ENCODE data around the gene IFRD1.

IFRD1 gene

DNA sequence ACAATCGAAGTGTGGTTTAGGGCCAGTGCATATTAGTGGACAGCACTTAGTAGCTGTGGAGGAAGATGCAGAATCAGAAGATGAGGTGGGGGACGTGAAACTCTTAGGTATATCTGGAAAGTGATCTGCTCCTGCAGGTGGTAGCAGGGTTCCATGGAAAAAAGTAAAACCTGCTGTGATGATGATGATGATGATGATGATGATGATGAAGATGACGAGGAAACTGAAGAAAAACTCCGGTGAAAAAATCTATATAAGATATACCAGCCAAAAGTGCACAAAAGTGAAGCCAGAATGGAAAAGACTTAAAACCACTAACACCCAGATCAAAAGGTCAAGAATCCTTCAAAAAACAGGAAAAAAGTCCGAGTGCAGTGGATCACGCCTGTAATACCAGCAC, 70.5 kb downstream of the IFRD1 start:
- DNase-seq = no peak

DNA sequence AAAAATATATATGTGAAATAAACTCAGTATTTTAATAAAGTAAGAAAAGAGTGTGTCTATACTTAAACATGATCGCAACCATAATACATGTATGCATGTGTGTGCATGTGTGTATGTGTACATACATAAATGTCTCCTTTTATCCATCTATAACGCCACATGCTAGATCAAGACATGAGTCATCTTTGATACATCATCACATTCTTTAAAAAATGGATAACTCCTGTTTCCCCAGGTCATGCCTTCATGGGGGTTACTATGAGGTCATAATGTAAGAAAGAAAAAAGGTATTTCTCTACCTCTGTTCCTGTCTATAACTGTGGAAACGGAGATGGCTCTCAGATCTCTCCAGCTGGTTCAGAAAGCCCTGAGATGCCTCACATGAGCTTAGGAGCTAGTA, 71.7 kb downstream of the IFRD1 start:
- DNase-seq = no peak

DNA sequence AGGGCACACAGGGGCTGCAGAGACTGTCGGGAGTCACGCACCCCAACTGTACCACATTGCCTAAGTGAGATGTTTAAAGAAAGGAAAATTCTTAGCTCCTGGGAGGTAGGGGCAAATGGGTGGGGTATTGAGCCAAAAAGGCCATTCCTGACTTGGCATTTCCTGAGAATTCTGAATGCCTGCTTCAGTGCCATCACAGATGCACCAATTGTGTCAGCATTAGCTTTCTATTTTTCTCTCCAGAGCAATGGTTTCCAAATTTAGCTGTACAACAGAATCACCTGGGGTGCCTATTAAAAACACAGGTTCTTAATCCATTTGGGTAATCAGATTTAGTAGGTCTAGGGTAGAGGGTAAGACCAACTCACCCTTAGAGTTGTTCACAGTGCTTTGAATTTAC, 73.6 kb downstream of the IFRD1 start:
- no peak for DNase-seq
